Activated T-cell treated with anti-CD3 and anti-CD28 coated beads for 1 hour (primary cell): Measurements from ENCODE around the gene CSNK1G2.

Experiments
- DNase-seq: peaks from one replicate; pipeline ENCODE4 v3.0.0-alpha.2; 2020; ENCODE audit warnings: low read depth

CSNK1G2 gene

DNA sequence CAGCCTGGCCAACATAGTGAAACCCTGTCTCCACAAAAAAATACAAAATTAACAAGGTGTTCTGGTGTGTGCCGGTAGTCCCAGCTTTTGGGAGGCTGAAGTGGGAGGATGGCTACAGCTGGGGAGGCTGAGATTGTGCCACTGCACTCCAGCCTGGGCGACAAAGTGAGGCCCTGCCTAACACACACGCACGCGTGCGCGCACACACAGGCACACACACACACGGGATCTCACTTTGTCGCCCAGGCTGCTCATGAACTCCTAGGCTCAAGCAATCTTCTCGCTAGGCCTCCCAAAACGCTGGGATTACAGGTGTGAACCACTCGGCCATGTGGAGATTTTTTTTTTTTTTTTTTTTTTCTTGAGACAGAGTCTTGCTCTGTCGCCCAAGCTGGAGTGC, 77.8 kb downstream of the CSNK1G2 start:
- no peak for DNase-seq

DNA sequence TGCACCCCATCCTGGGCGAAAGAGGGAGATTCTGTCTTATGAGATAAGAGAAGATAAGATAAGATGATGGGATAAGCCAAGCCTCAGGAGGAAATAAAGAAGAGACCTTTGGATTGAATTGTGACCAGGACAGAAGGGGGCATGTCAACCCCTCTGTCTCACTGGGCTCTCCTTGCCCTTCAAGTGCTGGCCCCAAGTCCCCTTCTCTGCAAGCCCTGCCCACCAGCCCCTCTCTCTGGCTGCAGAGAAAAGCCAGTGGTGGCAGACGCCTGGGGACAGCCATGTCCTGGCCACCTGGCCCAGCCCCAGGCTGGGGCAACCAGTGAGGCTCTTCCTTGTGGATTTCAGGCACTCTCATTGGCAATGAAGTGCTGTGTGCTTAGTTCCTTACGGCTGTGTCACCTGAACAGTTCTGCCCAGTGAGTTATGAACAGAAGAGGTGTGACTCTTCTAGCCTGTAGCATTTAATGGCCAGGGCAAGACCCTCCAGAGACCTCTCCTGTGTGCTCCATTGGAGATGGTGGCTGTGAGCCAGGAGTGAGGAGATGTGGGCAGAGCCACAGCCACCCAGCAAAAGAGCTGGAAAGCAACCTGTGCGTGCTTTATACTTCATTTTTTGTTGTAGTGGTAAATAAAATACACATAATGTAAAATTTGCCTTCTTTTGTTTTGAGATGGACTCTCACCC, 80.6 kb downstream of the CSNK1G2 start:
- DNase-seq, result no peak

DNA sequence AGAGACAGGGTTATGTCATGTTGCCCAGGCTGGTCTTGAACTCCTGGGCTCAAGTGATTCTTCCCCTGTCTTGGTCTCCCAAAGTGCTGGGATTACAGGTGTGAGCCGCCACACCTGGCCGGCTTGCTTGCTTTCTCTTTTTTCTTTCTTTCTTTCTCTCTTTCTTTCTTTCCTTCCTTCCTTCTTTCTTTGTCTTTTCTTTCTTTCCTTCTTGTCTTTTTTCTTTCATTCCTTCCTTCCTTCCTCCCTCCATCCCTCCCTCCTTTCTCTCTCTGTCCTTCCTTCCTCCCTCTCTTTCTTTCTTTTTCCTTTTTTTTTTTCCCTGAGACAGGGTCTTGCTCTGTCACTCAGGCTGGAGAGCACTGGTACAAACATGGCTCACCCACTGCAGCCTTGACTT, 81.3 kb downstream of the CSNK1G2 start:
- no peak for DNase-seq

DNA sequence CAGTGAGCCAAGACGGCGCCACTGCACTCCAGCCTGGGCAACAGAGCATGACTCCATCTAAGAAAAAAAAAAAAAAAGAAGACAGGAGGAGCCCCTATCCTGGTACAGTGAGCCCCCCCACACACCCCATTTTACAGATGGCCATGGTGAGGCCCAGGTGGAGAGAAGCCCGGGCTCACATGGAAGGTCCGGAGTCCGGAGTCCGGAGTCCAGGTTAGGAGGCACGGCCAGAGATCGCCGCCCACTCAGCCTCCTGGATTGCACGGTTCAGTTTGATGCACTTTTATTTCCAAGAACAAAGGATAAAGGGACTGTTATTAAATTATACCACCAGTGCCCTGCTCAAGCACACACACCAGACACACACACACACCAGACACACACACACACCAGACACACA, 85.8 kb downstream of the CSNK1G2 start:
- no peak for DNase-seq

DNA sequence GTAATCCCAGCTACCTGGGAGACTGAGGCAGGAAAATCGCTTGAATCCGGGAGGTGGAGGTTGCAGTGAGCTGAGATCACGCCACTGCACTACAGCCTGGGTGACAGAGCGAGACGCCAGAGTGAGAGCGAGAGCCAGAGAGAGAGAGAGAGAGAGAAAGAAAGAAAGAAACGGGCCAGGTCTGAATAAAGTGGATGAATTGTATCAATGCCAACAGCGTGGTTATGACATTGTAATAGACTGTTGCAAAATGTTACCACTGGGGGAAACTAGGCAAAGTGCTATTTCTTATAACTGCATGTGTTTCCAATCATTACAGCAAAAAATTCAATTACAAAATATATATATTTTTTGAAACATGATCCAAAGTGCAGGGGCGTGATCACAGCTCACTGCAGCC, 86.4 kb downstream of the CSNK1G2 start:
- DNase-seq, result no peak
